Ishikawa (cell line): Measurements from ENCODE around the gene KHDC4.

ENCODE experiments used
- CEBPB ChIP-seq: IDR thresholded peaks from 2 replicates; pipeline ENCODE4 v1.6.1; 2012
- CREB1 ChIP-seq: IDR thresholded peaks from 2 replicates; pipeline ENCODE4 v1.6.1; 2012; ENCODE audit warnings: low read depth
- EGR1 ChIP-seq: IDR thresholded peaks from 2 replicates; pipeline ENCODE4 v1.6.1; 2012
- EP300 ChIP-seq: IDR thresholded peaks from 2 replicates; pipeline ENCODE4 v1.6.1; 2012; ENCODE audit warnings: borderline replicate concordance
- FOXM1 ChIP-seq: IDR thresholded peaks from 2 replicates; pipeline ENCODE4 v1.6.1; 2012; ENCODE audit warnings: low read depth, borderline replicate concordance
- MAX ChIP-seq: IDR thresholded peaks from 2 replicates; pipeline ENCODE4 v1.6.1; 2012
- NFIC ChIP-seq: IDR thresholded peaks from 2 replicates; pipeline ENCODE4 v1.6.1; 2012
- RAD21 ChIP-seq: IDR thresholded peaks from 2 replicates; pipeline ENCODE4 v1.6.1; 2012; ENCODE audit warnings: low read depth
- TAF1 ChIP-seq: IDR thresholded peaks from 2 replicates; pipeline ENCODE4 v1.6.1; 2012; ENCODE audit warnings: low read depth, mild to moderate bottlenecking
- TCF12 ChIP-seq: IDR thresholded peaks from 2 replicates; pipeline ENCODE4 v1.6.1; 2012; ENCODE audit warnings: low read depth
- TEAD4 ChIP-seq: IDR thresholded peaks from 2 replicates; pipeline ENCODE4 v1.6.1; 2012
- USF1 ChIP-seq: IDR thresholded peaks from 2 replicates; pipeline ENCODE4 v1.6.1; 2012
- YY1 ChIP-seq: IDR thresholded peaks from 2 replicates; pipeline ENCODE4 v1.6.1; 2012; ENCODE audit warnings: low read depth
- ZBTB7A ChIP-seq: IDR thresholded peaks from 2 replicates; pipeline ENCODE4 v1.6.1; 2012; ENCODE audit warnings: low read depth
- TF ChIP-seq, protein P1 (sequence below): IDR thresholded peaks from 2 replicates; pipeline ENCODE4 v1.6.1; 2012; ENCODE audit warnings: low read depth, mild to moderate bottlenecking

The KHDC4 gene

DNA sequence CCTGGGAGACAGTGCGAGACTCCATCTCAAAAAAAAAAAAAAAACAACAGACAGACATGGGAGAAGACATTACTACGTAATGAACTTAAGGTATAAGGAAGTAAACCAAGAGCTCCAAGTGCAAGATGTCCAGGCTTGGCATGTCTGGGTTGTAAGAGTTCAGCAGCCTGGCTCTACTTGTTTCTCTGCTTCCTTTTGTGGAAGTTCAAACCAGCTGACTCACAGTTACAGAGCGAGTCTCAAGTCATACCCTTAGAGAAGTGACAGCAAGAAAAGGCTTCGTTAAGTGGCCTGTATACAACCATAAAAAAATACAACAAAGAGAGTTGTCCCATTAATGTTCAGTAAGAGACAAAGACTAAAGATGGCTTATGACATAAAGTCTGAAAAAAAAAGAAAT lies 24.3 kb downstream of the KHDC4 start:
- TF ChIP-seq RAD21 (no peak), CREB1 (no peak), MAX (no peak), NFIC (no peak), USF1 (no peak), FOXM1 (no peak), YY1 (no peak)

DNA sequence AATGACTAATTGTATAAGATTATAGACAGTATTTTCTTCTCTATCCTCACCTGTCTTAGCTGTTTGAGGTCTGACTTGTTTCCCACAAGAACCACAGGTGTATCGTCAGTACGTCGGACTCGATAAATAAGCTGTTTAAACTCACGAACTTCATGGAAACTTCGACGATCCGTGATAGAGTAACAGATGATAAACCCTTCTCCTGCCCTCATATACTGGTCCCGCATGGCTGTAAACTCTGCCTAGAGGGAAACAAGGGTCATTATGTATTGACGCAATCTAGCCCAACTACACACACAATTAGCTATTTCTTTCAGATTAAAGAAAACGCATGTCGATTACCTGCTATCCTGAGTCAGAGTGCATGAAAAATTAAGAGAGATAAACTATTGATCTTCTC lies 30.0 kb downstream of the KHDC4 start:
- TF ChIP-seq TCF12 (no peak), TEAD4 (no peak), ZBTB7A (no peak)

GRCh38 chr1:155900161-155900560 lies 34.1 kb downstream of the KHDC4 start:
- no peak for TF ChIP-seq FOXM1
- no peak for TF ChIP-seq YY1
- TF ChIP-seq ZBTB7A, result no peak
- TF ChIP-seq TAF1, result no peak
- TF ChIP-seq, protein P1, sequence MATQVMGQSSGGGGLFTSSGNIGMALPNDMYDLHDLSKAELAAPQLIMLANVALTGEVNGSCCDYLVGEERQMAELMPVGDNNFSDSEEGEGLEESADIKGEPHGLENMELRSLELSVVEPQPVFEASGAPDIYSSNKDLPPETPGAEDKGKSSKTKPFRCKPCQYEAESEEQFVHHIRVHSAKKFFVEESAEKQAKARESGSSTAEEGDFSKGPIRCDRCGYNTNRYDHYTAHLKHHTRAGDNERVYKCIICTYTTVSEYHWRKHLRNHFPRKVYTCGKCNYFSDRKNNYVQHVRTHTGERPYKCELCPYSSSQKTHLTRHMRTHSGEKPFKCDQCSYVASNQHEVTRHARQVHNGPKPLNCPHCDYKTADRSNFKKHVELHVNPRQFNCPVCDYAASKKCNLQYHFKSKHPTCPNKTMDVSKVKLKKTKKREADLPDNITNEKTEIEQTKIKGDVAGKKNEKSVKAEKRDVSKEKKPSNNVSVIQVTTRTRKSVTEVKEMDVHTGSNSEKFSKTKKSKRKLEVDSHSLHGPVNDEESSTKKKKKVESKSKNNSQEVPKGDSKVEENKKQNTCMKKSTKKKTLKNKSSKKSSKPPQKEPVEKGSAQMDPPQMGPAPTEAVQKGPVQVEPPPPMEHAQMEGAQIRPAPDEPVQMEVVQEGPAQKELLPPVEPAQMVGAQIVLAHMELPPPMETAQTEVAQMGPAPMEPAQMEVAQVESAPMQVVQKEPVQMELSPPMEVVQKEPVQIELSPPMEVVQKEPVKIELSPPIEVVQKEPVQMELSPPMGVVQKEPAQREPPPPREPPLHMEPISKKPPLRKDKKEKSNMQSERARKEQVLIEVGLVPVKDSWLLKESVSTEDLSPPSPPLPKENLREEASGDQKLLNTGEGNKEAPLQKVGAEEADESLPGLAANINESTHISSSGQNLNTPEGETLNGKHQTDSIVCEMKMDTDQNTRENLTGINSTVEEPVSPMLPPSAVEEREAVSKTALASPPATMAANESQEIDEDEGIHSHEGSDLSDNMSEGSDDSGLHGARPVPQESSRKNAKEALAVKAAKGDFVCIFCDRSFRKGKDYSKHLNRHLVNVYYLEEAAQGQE, result no peak
- no peak for TF ChIP-seq USF1
- TF ChIP-seq CEBPB, result no peak
- no peak for TF ChIP-seq TEAD4
- TF ChIP-seq EP300, result no peak
- TF ChIP-seq CREB1, result no peak
- TF ChIP-seq TCF12, result no peak
- no peak for TF ChIP-seq MAX
- no peak for TF ChIP-seq EGR1
- TF ChIP-seq RAD21, result no peak
- no peak for TF ChIP-seq NFIC

DNA sequence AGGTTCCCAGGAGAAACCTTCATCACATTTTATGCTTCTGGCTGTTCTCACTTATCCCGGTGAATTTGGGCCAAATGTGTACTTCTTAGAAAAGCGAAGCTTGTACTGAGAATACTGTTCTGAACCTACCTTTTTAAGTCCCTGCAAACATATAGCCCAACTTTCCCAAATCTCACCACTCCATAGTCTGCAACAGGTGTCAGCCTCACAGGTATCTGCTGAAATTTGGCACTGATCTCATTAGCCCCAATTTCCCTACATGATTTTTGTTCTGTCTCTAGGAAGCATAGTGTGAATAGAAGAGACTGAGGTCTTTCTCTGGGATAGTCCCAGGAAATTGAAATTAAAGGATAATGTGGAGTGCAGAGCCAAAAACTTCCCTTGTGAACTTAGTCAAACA lies 34.5 kb downstream of the KHDC4 start:
- TF ChIP-seq RAD21, result no peak
- no peak for TF ChIP-seq EGR1
- TF ChIP-seq MAX, result no peak
- TF ChIP-seq TCF12, result no peak
- TF ChIP-seq, protein P1, result no peak
- no peak for TF ChIP-seq EP300
- no peak for TF ChIP-seq YY1
- TF ChIP-seq NFIC, result no peak
- TF ChIP-seq CREB1, result no peak
- no peak for TF ChIP-seq TAF1
- TF ChIP-seq TEAD4, result no peak
- no peak for TF ChIP-seq FOXM1
- TF ChIP-seq ZBTB7A, result no peak
- no peak for TF ChIP-seq CEBPB

- no peak for TF ChIP-seq USF1
- TF ChIP-seq TCF12, result no peak
These were observed 35.3 kb downstream of the KHDC4 start for GRCh38 chr1:155898888-155899287.

DNA sequence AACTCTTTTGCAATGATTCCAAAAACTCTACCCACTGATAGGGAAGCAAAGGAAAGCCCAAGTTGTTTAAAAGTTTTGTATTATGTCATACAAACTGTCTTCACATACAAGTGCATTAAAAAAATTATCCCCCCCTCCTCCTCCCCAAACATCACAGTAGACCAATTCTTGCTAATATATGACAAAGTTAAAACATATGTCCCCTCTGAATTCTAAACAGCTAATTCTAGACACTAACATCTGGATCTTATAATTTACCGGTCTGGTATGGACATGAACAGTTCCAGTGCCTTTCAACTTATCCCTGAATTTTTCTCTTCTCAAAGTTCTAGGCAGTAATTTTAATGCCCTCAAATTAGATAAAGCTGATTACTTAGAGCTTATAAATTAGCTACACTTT lies 36.5 kb downstream of the KHDC4 start:
- TF ChIP-seq CEBPB, result no peak
- TF ChIP-seq, protein P1, result no peak
- TF ChIP-seq RAD21, result no peak
- no peak for TF ChIP-seq TCF12
- no peak for TF ChIP-seq TAF1
- no peak for TF ChIP-seq ZBTB7A
- TF ChIP-seq FOXM1, result no peak
- TF ChIP-seq TEAD4, result no peak
